Fibroblast of mammary gland (primary cell): ENCODE data around the gene PAK1.

Experiments
- DNase-seq: peaks from one replicate; pipeline ENCODE4 v3.0.0-alpha.2; 2010; ENCODE audit warnings: low read depth
- H3K4me3 ChIP-seq: 2 replicates; pipeline ENCODE4 v1.5.1; 2011; ENCODE audit warnings: low read depth, mild to moderate bottlenecking, low read length, moderate library complexity; ENCODE audit not compliant: control insufficient read depth
- CTCF ChIP-seq: conservative IDR thresholded peaks from 2 replicates; pipeline ENCODE4 v1.5.1; 2011; ENCODE audit warnings: low read depth, low read length, inconsistent platforms; ENCODE audit not compliant: control insufficient read depth, insufficient read depth

PAK1 gene

DNA sequence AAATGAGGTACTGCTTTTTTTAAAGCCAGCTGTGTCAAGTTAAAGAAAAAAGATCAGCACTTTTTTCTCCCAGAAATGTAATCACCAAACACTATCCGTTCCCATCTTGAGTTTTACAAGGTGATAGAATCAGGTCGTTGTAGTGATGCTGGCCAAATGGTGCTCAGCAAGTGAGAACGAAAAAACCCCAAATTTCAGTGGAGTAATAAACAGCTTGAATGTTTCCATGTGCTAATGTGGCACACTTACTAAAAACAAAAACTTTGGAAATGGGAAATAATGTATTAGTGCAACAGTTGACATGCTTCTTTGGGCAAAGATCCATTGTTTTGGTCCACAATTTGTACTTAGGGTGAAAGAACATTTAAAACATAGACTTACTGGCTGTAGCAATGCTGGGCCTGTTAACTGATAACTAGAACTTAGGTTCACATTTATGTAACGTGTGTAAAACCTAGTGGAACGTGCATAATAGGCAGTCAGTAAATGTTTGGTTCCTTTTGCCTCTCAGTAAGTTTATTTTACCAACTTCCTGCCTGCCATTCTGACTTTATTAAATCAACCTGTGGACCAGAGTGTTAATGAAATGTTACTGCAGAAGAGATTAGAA, 157.1 kb downstream of the PAK1 start:
- TF ChIP-seq CTCF = no peak
- H3K4me3 ChIP-seq = no peak overlapping the region
- no peak for DNase-seq

- DNase-seq = no peak
- no peak overlapping the region for H3K4me3 ChIP-seq
- no peak for TF ChIP-seq CTCF
These were observed 161.8 kb downstream of the PAK1 start for GRCh38 chr11:77312107-77312506.

DNA sequence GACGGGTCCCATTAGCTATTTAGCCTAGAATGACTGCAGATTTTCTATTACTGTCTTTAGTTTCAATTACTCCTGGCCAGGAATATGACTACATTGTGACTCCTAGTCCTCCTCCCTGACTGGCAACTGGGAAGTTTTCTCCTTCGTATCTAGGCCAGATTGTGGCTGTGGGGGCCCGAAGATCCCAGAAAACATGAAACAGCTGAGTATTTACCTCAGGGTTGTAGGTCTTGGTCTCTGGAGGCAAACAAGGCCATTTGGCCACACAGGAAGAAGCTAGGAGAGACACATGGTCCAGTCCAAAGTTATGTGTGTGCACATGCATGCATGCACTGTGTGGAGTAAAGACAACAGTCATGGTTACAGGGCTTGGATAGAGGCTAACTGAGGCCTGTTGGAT, 162.2 kb downstream of the PAK1 start:
- no peak for DNase-seq
- no peak for TF ChIP-seq CTCF
- H3K4me3 ChIP-seq = no peak overlapping the region

- no peak for TF ChIP-seq CTCF
- H3K4me3 ChIP-seq = no peak overlapping the region
- DNase-seq = no peak
These were observed 163.2 kb downstream of the PAK1 start for GRCh38 chr11:77310721-77311120.

- no peak for DNase-seq
- no peak overlapping the region for H3K4me3 ChIP-seq
- no peak for TF ChIP-seq CTCF
These were observed 164.4 kb downstream of the PAK1 start for GRCh38 chr11:77309401-77310085.

DNA sequence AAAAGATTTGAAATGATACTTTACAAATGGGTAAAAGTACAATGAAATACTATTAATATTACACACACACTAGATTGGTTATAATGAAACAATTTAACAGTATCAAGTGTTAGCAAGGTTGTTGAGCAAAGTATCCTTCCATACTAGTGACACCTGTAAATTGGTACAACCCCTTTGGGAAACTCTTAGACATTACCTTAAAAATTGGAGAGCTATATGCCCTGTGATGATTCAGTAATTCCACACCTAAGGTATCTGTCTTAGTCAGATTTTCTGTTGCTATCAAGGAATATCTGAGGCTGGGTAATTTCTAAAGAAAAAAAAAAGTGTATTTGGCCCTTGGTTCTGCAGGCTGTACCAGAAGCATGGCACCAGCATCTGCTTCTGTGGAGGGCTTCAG, 165.1 kb downstream of the PAK1 start:
- H3K4me3 ChIP-seq = no peak overlapping the region
- no peak for DNase-seq
- no peak for TF ChIP-seq CTCF
